T-helper 22 cell (primary cell): Measurements from ENCODE around the gene MLYCD.

Experiments used
- DNase-seq: peaks from one replicate; pipeline ENCODE4 v3.0.0-alpha.2; 2020; ENCODE audit warnings: low read depth

MLYCD gene

DNA sequence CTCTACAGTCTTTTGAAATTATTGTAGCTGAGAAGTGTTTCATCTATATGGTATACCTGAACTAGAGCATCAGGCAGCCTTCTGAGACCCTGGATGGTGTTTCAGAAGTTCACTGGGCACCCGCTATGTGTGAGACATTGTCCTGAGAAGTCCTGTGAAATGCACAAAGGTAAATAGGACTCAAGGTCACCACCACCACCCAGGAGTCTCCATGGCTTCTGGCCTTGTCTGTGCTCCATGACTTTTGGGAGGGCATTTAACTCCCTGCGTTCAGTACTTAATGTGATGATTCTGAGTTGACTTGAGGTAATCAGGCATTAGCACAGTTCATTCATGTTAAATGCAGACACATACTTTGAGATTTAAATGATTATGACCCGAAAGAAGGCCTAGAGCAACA lies 1.1 kb downstream of the MLYCD start:
- DNase-seq, result no peak

DNA sequence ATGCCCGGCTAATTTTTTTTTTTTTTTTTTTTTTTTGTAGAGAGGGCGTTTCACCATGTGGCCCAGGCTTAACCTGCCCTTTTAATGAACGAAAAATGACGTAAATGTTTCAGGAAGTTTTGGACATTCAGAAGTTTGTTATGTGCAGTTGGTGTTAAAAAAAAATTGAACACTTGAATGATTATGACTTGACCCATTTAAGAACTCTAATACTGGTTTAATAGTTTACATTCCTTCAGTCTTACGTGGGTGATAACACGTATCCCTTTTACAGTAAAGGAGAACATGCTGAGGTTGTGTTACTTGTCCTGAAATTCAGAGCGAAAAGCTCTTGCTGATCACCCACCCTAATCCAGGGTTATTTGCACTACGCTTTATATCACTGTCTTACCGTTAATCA lies 1.7 kb downstream of the MLYCD start:
- no peak for DNase-seq

DNA sequence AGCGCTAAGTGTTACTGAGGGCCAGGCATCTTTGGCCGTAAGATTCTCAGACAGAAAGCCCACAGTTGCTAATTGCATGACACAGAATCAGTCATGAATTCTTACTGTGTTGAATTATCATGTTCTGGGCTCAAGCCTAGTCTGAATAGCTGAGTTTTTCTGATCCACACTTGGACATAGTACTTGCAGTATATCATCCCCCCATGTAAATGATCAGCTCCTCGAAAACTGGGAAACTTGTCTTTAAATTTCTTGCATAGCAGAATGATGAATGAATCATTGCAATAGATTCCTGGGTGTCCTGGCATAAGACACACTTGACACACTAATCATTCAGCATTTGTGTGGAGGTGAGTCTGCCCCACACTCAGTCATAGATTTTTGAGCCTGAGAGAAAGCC lies 2.2 kb downstream of the MLYCD start:
- no peak for DNase-seq

DNA sequence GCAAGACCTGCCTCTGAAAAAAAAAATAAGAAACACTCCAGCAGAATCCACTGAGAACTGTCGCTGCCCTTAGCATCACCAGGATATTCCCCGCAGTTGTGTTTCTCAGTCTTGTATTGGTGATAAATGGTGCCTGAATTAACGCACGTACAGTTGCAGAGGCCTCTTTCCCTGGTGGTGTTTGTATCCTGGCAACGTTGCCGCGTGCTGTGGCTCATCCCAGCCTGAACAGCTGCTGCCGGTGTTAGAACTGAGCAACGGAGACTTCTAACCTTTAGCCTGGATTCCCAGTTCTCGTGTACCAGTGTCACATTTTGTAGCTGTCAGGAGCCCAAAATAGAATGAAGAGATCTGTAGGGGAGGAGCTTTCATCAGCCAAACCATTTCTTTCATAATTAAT lies 4.8 kb downstream of the MLYCD start:
- DNase-seq, result no peak

DNA sequence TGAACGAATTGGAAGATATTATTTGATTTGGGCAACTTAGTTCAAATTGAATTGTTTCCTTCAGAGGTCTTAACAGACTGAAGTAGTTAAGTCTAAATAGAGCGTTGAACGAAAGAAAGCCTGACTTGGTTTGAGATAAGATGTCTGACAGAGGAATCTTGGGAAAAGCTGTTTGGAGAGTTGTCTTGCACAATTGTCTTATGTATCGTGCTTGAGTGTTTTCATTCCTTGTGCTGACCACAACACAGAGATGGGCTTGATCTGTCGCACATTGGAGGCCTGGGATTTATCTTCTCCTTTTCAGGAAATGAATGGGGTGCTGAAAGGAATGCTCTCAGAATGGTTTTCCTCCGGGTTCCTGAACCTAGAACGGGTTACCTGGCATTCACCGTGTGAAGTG lies 7.8 kb downstream of the MLYCD start:
- no peak for DNase-seq

DNA sequence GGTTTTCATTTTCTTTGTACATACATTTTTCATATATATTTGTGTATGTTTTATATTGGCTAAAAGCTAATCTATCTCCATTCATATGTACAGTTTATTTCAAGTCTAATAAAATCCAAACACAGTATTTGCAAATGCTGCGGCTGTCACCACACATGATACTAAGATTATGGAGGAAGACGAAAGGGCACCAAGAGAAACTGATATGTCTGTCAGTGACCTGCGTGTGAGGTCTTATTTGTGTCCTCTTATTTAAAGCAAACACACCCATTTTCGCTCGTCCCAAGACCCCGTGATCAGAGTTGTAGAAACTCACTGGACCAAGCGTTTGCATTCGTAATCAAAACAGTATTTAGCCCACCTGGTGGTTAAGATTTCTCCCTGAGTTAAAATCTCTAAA lies 8.2 kb downstream of the MLYCD start:
- no peak for DNase-seq

DNA sequence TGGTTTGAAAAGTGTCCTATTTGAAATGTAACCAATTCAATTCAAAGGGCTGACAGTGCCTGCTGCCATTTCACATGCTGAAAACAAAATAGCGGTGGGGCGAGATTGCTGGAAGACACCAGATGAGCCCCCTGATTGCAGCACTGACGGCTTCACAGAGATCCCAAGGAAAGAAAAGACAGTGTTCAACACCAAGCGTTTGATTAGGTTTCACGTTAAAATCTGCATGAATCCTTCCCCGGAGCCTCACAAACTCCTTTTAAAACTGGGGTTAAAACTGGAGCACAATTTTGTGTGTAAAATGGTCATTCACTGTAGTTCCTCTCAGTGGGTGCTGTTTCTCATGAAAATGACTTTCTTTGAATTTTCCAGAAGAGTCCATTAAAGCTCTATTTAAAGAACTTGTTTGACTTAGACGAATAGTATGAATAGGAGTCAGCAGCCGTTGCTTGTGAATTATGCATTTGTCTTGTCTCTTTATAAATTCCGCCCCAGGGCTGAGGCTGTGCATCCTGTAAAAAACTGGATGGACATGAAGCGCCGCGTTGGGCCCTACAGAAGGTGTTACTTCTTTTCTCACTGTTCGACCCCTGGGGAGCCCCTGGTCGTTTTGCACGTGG lies 8.8 kb downstream of the MLYCD start:
- DNase-seq, result no peak

DNA sequence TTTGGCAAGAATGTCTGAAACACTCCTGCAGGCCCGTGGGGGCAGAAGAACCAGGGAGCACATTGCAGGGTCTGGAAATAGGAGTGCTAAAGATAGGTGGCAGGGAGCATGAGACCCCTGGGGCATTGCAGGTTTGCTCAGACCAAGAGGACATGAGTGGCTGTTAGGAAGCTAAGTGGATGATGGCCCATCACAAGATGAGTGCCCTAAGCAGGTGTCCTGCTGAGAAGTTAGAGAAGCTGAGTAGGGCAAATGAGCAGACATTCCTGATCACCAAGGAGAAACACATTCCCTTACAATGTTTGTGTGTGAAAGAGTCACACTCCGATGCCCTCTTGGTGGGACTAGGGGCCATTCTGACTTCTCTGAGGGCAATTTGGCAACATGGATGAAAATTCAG lies 9.9 kb downstream of the MLYCD start:
- no peak for DNase-seq

DNA sequence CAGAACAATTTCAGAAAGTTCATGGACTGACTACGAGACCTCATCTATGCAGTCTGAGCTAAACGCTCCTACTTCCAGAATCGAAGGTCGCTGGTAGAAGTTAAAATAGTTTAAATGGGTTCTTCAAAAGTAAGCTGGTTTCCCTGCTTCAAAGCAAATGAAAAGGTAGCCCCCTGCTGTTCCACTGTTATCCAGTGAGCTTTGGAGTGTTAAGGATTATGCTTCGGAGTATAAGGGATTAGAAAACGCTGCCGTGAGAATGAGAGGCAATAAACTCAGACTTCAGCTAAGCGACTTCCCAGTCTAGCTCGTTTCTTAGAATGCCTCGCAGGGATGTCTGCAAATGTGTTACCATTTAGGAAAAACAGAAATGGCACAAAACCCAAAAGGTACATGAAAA lies 12.4 kb downstream of the MLYCD start:
- DNase-seq, result no peak

DNA sequence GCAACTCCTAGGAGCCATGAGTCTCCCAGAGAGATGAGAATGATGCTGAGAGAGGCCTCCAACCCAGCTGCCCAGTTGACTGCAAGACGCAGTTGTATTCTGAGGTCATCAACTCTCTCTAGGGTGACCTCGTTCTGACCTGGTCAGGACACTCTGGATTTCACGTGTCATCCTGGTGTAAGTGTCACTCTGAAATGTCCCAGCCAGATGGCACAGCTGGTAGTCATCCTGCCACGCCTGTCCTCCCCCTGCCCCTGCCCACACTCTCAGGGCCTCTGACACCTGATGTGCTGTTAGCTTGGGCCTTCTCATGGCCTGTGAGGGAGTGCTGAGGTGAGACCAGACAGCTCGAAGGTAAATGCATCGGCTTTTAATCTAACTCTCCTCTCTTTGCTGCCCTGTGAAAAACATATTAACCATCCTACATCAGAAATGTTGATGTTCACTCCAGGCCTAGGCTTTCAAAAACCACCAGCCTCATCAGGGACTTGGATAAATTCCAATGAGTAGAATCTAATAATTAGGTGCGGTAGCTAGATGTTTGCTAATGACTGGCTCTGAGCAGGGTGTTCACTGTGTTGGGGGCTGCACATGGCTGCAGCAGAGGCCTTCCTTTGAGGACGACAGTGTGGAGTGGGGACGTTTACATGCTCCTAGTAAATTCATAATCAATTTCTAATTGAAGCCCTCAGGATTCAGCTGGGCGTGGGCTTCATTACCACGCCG lies 13.8 kb downstream of the MLYCD start:
- DNase-seq, result no peak

DNA sequence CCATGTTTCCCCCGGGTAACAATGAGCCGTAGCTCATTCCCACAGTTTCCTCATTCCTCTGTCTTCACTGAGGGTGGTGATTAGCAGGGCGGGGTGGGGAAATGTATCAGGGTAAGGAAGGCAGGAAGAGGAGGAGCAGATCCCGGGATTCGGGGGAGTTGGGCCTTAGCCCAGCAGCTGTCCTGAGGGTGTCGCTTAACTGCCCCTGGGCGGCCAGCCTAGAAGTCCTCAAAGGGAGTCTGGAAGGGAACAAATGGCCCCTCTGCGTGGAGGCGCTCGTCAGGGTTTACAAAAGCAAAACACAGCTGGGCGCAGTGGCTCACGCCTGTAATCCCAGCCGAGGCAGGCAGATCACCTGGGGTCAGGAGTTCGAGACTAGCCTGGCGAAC lies 14.3 kb downstream of the MLYCD start:
- no peak for DNase-seq

DNA sequence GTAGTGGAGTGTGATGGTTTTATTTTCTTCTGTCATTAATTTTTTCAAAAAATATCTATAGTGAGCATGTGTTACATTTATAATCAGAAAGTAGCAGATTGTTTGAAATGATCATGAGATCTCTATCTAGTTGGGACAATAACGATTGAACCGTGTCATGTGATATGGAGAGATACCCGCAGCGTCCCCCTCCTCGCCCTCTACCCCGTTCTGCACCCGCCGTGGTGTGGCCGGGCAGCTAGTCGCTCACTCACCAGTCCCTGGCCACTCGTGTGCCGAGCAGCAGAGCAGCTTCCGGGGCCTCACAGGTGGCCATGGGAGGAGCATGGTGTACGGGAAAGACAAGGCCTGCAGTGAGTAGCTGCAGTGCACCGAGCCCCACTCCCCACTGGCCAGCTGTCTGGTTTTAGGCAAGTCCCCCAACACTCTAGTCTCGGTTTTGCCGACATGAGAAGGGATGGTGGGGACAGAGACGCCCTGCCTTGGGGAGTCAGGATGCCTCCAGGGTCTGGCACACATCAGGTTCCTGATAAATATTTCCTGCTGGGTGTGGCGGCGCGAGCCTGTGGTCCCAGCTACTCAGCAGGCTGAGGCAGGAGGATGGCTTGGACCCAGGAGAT lies 15.3 kb downstream of the MLYCD start:
- DNase-seq, result no peak

DNA sequence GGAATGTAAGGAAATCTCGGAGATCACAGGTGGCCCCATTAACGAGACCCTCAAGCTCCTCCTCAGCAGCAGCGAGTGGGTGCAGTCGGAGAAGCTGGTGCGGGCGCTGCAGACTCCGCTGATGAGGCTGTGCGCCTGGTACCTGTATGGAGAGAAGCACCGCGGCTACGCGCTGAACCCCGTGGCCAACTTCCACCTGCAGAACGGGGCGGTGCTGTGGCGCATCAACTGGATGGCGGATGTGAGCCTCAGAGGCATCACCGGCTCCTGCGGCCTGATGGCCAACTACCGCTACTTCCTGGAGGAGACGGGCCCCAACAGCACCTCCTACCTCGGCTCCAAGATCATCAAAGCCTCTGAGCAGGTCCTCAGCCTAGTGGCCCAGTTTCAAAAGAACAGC lies 16.2 kb downstream of the MLYCD start:
- DNase-seq, result no peak

DNA sequence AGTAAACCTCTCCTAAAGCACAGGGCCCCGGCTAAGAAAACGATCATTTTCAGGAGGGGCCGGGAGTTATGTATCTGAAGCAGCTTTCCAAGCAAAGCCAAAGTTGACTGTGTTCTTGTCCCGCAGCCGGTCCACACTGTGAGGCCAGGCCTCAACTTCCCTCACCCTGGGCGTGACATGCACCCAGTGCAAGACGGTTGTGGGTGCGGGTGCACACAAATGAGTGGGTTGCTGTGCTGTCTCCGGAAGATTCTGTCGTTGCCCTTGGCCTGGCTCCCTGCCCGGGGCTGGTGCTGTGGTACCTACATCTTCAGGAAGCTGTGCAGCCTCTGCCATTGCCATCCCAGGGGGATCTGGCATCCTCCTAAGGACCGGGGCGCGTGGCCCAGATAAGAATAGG lies 16.6 kb downstream of the MLYCD start:
- no peak for DNase-seq

DNA sequence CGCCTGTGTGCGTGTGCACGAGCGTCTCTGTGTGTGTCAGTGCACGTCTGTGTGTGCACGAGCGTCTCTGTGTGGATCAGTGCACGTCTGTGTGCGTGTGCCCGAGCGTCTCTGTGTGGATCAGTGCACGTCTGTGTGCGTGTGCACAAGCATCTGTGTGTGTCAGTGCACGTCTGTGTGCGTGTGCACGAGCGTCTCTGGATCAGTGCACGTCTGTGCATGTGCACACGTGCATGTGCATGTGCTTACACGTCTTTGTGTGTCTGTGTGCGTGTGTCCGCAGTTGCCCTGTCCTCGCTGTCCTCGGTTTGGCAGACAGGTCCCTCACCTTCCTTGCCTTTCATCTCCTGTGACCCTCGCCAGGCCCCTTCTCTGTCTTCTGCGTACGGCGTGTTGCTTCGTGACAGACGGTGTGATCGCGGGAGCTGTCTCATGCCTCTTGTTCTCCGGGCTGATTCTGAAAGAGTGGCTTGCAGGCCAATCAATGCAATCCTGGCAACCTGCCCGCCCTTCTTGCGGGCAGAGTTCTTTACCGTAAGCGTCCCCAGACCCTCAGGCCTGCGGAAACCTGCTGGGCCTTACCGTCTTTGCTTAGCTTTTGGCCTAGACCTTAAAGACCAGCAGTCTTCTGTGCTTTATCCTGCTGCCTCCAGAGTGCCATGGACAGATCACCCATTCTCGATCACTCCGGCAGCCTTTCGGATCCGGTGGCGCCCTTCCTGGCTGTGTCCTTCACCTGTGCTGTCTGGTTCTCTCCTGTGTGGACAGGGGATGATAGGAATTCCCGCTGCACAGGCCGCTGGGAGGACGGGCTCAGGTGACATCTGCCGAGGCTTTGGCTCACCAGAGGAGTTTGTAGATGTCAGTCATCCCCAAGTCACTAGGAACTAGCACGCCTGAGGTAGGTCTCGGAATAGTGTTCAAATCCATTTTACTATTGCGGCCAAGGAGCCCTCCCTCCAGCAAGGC lies 18.5 kb downstream of the MLYCD start:
- DNase-seq, result no peak

DNA sequence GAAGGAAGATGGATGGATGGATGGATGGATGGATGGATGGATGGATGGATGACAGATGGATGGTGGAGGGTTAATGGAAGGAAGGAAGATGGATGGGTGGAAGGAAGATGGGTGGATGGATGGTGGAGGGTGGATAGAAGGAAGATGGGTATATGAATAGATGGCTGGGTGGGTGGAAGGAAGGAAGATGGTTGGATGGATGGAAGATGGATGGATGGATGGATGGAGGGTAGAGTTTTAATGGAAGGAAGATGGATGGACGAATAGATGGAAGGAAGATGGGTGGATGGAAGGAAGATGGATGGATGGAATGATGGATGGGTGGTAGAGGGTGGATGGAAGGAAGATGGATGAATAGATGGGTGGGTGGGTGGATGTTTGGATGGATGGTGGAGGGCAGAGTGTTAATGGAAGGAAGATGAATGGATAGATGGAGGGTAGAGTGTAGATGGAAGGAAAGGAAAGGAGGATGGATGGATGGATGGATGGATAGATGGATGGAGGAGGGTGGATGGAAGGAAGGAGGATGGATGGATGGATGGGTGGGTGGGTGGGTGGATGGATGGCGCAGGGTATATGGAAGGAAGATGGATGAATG lies 22.1 kb downstream of the MLYCD start:
- no peak for DNase-seq

DNA sequence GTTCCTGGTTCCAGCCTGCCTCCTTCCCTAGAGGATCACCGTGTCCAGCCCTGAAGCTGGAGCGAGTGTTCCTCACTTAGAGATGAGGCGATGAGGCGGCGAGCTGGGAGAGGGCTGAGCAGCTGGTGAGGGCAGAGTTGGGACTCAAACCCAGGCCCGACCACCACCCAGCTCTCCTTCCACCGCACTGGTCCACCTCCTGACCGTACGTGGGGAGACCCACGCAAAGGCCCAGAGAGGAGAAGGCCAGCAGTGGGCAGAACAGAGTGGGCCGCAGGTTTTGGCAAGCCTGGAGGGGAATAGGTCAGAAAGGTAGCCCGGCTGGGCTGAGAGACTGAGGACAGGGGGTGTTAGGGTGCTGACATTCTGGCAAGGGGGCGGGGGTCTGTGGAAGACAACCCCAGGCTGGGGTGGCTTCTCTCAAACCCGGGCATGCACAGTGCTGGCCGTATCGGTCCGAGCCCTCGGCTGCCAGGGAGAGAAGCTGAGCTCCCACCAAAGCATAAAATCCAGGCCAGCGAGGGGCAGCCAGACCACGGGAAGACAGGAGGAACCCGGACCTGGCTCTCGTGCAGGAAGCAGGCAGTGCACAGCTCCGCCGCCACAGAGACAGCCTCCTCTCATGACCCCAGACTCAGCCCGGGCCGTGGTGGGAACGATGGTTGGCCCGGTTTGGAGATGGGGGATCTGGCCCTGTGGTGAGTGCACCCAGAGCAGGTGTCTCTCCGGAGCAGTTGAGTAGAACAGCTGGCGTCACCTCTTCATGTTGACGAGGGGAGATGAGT lies 24.9 kb downstream of the MLYCD start:
- no peak for DNase-seq

DNA sequence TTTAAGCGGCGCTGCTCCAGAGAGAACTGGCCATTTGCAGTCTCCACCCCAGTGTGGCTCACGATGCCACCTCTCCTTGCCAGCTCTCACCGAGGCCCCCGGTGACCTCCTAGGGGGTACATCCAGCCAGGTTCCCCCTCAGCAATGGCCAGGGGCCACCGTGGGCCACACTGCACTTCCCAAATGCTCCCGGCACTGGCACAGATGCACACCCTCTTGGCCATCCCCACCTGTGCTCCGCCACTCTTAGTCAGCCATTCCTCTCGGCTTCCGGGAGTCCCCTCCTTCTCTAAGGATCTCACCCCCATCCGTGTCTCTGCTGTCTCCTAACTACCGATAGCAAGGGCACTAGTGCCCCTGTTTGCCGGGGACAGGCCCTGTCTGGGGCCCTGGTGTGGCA lies 25.8 kb downstream of the MLYCD start:
- no peak for DNase-seq

DNA sequence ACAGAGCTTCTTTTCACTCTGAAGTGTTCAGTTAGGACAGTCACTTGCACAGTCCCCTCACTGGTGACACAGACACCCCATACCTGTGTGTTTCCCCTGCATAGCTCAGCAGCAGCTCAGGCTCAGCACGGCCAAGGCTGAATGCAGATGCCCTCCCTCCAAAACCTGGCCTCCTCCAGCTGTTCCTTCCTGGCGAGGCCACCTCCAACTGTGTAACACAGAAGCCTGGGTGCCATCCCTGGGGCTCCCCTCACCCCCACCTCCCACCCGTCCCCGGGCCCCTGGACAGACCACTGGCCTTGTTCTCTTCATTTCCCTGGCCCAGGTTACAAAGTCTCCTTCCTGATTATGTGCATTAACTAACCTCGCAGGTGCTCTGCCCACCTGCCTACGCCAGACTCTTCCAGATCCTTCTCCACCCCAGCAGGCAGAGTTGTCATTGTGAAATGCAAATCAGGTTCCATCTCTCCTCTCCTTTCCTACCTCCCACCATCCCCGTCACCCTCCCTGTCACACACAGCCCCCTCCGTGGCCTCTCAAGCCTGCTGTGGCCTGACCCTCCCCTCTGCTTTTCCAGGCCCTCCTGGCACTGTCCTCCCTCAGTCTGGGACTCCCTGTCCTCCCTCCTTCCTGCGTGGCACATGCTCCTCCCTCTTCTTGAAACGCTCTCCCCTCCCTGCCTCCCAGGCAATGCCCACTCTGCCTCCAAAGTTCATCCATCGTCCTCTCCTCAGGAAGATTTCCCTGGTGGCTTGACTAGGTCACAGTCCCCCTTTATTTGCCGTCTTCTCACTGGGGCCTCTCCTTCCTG lies 26.4 kb downstream of the MLYCD start:
- DNase-seq, result no peak

DNA sequence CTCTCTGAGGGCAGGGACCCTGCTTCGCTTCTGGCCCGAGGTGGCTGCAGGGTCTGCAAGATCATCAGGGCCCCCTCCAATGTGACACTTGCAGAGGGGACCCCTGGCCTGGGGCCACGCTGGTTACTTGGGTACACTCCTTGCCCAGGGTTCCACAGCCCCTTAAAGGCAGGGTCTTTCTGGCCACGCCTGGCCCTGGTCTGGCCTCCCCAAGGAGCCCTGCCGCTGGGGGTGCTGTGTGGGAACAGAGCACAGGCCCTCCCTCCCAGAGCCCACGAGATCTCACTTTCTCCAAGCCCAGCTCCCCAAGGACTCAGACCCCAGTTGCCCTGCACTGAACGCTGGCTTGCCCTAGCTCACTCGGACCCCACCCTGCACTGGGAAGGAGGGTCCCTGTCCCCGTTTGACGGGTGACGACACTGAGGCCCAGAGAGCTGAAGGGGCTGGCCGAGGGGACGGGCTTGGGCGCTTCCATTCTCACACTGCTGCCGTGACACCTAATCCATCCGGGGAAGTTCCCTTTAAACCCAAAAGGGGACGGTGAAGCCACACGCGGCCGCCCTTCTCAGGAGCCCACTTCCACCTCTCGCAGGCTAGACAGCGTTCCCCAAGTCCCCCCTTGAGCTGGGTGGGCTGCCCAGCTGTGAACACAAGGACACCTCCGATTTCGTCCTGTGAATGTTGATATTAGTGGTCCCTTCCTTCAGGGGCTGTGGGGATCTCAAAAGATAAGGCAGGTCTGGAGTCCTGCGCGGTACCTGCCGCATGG lies 27.2 kb downstream of the MLYCD start:
- DNase-seq, result no peak
